ELF-1 (cell line): ENCODE data around the gene RAB34.

Experiments
- DNase-seq: peaks from one replicate; pipeline ENCODE4 v3.0.0-alpha.2; 2016; ENCODE audit warnings: low read depth, low spot score

The RAB34 gene

DNA sequence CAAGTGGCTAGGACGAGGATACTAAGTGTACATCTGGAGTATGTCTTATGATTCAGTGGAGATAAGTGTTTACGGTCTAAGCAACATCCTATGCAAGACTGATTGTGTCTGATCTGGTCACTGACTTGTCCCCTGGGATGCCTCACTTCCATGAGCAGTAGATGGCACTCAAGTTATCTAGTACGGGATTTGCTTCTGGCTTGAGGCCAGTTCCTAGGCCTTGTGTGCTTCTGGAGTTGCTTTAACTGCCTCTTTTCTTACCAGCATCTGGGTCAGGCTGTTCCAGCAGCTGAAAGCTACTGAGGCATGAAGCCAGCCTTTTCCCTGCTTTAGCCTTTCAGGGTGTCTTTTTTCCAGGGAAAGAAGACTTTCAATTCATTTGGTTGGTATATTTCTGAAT is 32.7 kb downstream of the RAB34 start:
- no peak for DNase-seq

DNA sequence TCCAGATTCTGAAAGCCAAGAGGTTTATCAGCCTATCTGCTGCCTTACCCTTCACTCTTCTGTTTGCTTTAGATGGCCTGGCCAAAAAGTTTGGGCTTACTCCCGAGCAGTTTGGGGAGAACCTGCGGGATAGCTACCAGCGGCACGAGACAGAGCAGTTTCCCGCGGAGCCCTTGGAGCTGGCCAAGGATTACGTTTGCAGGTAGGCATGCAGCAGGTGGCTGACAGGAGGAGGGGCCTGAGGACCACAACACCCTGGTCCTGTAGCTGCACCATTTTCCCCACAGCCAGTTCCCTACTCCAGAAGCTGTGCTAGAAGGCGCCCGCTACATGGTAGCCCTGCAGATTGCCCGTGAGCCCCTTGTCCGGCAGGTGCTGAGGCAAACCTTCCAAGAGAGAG is 35.0 kb downstream of the RAB34 start:
- DNase-seq = no peak

DNA sequence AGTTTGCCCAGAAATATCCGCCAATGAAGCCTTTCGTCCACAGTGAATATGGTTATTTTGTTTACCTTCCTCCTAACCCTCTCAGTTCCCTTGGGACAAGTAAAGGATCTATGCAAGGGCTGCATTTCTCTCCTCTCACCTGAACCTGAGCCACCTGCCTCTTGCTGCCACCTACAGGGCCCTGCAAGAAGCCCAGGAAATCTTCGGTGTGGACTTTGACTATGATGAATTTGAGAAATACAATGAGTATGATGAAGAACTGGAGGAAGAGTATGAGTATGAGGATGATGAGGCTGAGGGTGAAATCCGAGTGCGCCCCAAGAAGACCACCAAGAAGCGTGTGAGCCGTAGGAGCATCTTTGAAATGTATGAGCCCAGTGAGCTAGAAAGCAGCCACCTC is 41.7 kb downstream of the RAB34 start:
- DNase-seq = peak; percentile 8

DNA sequence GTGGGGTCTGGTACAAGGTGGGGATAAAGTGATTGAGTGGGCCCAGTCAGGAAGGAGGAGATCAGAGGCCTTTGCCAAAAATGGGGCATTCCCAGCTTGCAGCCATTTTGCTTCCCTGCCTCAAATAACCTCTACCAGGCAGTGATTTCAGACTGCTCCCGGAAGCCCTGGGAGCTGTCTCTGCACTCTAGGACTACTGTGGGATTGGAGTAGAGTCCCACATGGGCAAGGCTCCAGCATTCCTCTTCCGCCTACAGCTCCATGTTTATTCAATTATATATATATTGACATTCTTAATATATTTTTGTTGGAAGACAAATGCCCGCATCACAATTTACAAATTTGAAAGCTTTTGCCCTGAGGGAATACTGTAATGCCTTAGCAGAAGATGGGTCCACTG is 42.2 kb downstream of the RAB34 start:
- DNase-seq = no peak

DNA sequence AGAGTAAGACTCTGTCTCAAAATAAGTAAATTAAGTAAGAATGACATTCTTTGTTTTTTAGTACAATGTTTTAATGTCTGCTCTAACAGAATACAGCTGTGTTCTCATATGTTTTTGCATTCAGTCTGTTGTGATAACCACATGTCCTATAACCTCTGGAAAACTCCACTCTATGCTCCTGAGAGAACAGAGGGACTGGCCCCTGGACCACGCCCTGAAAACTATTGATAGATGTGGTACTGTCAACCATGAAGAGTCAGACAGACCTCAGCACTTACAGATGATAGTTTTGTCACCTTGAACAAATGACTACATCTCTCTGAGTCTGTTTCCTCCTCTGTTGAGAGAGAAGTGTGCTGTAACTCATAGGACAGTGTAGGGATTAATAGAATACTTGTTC is 47.8 kb downstream of the RAB34 start:
- no peak for DNase-seq

DNA sequence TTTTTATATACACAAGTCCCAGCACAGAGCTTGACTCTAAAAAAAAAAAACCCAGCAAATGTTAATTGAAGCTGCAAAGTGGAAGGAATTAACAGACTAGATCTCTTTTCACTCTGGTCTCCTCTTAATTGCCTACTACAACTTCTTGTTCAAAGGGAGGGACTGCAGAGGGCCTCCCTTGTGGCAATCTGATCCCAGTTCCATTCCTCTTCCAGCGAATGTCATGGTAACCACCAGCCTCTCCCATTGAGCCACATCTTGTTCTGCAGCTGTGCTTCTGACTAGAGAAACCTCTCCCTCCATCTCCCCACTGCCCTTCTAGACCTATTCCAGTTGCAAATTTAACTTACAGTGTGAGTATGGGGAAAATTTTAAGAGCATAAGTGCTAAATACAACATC is 49.8 kb downstream of the RAB34 start:
- no peak for DNase-seq

DNA sequence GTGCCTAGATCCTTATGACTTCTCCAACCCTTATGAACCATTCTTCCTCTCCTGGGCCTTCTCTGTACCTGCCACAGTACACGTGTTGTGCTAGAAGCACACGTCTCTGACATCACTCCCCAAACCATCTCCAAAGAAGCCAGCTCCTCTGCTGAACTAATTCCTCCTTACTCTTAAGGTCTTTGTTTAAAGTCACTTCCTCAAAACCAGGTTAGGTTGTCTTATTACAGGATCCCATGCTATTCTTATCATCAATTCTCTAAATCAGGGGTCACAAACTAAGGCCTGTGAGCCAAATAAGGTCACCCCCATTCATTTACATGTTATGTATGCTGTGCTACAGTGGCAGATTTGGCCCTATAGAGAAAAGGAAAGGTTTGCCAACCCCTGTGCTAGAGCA is 51.7 kb downstream of the RAB34 start:
- DNase-seq = no peak
